NCI-H2227 treated with DMSO at 0.1 percent for 48 hours (cell line): ENCODE measurements around the gene HAGHL.

Source experiments
- DNase-seq: peaks from one replicate; lab custom pipeline; 2025; lab: John Stamatoyannopoulos, UW

Gene HAGHL

DNA sequence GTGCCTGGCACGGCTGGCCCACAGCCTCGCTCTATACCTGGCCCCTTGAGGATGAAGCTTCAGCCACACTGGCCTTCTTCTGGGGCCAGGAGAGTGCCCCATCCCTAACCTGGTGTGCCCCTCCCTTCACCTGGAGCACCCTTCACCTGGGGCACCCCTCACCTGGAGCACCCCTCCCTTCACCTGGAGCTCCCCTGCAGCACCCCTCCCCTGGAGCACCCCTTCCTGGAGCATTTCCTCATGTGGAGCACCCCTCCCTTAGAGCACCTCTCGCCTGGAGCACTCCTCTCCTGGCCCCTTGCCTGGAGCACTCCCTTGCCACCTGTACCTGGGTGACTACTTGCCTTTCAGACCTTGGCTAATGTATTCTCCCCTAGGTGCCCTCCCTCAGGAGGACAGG is 18.9 kb upstream of the HAGHL start:
- no peak for DNase-seq

DNA sequence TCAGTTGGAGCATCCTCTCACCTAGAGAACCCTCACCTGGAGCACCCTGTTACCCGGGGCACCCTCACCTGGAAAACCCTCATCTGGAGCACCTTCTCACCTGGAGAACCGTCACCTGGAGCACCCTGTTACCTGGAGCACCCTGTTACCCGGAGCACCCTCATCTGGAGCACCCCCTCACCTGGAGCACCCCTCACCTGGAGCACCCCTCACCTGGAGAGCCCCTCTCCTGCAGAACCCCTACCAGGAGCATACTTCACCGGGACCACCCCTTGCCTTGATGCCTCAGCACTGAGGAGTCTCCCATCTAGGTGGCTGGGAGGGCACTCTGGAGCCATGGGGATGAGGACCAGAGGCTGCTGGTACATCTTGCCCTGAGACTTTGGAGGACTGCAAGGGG is 17.9 kb upstream of the HAGHL start:
- no peak for DNase-seq

DNA sequence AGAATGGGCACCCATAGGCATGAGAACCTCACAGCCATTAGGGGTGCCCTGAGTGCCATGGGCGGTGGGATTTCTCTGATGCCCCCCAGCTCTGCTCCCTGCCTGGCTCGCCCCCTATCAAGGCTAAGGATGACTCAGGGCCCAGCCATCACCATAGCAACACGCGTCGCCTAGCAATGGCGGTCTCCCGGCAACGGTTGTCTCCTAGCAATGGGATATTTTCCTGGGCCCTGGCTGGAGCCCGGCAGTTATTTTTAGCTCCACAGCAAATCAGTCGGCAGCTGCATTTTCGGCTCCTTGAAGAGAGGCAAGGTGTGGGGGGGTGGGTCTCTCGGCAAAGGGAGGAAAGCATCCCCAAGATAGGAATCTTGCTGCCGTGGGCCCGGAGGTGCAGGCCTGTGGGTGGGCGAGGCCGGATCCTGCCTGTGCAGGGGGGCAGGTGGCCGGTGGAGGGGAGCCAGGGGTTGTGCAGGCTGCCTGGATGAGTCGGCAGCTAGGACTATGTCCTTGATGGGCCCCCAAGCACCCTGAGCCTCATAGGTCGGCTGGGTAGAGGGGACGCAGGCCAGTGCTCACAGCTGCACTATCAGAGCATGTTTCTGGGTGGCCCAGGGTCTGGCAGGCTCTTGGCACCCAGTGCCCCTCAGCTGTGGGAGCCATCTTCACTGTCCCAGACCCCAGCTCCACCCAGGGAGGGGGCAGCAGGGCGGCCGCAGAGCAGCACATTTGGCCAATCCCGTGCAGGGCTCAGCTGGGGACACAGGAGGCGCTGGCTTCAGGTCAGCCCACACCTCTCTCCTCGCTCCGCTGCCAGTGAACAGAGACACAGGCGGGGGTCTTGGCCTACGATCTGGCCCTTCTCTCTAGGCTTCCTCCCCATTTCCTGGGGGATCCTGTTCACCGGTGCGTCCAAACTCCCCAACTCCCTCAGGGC is 17.1 kb upstream of the HAGHL start:
- peak; percentile 94 for DNase-seq

DNA sequence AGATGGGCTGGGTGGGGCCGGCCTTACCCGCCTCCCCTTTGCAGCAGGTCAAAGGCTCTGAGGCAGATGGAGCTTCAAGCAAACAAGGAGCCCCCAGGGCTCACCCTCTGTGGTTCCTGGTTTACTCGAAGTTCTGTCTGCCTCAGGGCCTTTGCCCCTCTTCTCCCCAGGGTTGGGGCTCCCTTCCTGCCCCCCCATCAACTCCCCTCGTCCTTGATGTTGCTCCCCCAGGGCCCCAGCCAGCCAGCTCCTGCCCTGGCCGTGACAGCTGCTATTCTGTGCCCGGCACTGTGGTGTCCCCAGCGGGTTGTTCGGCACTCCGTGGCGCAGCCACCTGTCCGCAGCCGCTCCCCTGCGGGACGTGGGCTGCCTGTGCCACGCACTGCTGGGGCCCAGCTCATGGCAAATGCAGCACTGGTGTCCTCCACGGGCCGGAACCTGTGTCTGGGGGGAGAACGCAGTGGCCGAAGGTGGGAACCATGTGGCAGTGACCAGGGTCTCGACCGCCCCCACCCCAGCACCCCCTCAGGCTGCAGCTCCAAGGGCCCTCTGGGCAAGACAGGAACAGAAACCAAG is 16.3 kb upstream of the HAGHL start:
- DNase-seq, result no peak

DNA sequence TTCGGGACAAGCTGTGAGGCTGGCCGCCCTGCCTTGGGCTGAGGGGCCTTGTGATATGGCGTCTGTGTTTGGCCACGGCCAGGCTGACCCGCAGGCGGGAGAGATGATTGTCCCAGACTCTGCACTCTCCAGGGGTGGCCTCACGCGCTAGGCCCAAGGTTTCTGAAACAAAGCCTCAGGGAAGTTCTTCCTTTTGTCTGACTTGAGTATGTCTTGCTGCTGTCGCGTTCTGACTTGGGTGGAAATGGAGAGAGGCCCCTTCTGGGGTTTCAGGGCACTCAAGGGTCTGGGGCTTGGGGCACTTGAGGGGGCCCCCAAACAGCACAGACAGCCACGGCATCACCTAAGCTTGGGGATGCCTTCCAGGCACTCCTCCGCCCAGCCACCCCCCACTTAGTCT is 15.8 kb upstream of the HAGHL start:
- DNase-seq, result no peak

DNA sequence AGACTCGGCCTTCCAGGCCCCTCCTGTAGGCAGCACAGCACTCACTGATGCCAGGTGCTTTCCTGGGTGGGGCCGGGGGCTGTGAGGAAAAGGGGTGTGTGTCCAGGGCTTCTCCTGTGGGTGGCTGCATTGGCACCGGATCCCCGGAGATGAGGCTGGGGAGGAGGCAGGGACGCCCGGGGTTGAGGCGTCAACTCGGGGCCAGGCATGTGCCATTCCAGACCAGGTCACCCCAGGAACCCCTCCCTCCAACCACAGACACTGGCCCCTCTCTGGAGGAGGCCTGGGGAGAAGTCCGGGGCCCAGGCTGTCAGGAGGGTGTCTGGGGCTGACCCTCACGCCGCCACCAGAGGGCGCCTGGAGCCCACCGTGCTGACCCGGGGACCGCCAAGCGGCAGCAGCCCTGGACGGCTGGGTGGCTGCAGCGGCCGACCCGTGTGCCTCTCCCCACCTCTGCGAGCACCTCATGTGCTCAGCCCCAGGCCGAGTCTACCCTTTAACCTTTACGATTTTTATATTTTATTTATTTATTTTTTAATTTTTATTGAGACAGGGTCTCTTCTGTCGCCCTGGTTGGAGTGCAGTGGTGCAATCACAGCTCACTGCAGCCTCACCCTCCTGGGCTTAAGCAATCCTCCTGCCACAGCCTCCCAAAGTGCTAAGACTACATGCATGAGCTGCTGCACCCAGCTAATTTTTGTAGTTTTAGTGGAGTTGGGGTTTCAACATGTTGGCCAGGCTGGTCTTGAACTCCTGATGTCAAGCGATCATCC is 15.2 kb upstream of the HAGHL start:
- DNase-seq, result peak; percentile 49

DNA sequence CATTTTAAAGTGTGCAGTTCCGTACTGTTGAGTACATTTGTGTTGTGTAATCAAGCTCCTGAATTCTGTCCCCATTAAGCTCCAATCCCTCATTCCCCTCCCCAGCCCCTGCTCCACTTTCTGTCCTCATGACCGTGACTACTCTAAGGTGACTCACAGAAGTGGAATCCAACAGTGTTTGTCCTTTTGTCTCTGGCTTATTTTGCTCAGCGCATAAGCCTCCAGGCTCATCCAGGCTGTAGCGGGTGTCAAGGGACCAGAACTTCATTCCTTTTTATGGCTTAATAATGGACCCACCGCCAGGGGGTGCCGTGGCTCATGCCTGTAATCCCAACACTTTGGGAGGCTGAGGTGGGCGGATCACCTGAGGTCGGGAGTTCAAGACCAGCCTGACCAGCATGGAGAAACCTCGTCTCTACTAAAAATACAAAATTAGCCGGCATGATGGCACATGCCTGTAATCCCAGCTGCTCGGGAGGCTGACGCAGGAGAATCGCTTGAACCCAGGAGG is 14.1 kb upstream of the HAGHL start:
- peak; percentile 25 for DNase-seq

DNA sequence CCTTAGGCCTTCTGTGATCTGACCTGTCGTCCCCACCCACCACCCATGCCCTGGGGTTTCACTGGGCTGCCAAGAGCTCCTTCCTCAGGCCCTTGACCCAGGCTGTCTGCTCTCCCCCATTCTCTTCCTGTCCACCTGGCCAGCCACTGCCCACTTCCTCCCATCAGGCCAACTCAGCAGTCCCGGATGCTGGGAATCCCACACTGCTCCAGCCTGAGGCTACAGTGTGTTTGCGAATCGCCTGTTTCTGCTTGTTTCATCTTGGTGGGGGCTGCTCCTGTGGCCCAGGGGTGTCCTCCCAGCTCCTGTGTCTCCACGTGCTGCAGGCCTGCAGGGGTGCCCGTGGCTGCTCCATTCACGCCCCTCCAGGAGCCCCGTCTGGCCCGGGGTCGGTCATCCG is 12.8 kb upstream of the HAGHL start:
- DNase-seq, result no peak

DNA sequence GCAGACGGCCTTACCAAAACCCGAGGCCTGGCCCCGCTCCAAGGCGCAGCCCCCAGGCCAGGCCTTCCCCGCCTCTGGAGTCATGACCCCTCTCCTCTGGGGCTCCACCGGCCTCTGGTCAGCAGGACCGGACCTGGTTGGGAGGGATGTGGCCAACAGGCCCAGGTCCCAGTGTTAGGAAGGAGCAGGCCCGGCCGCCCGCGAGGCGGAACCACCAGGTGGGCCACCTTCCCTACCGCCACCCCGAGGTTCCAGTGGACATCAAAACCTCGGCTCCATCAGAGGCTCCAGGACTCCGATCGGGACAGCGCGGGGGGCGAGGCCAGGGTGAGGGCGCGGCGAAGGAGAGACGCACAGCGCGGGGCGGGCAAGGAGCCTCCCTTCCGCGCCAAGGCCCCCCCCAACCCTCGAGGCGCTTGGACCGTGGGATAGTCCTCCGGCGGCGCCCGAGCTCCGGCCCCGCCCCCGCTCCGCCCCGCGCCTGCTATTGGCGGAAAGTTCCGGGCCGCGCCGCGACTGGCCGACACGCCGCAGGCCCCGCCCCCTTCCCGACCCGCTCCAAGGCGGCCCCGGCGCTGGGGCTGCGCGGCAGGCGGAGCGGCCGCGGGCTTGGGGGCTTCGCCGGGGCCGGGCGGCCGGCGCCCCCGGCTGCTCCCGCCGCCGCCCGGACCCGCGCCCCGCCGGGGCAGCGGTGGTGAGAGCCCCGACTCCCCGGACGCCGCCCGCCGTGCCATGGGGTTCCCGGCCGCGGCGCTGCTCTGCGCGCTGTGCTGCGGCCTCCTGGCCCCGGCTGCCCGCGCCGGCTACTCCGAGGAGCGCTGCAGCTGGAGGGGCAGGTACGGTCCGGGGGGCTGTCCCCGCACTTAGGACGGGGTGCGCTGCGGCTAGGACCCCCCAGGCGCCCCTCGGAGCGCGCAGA is 12.1 kb upstream of the HAGHL start, which contains the start of gene METRN:
Gene METRN (plus strand): TSS at position 561 of the 919 bp plus-strand sequence. CDS start 172 bp downstream, at position 733.
- peak; percentile 92 for DNase-seq

DNA sequence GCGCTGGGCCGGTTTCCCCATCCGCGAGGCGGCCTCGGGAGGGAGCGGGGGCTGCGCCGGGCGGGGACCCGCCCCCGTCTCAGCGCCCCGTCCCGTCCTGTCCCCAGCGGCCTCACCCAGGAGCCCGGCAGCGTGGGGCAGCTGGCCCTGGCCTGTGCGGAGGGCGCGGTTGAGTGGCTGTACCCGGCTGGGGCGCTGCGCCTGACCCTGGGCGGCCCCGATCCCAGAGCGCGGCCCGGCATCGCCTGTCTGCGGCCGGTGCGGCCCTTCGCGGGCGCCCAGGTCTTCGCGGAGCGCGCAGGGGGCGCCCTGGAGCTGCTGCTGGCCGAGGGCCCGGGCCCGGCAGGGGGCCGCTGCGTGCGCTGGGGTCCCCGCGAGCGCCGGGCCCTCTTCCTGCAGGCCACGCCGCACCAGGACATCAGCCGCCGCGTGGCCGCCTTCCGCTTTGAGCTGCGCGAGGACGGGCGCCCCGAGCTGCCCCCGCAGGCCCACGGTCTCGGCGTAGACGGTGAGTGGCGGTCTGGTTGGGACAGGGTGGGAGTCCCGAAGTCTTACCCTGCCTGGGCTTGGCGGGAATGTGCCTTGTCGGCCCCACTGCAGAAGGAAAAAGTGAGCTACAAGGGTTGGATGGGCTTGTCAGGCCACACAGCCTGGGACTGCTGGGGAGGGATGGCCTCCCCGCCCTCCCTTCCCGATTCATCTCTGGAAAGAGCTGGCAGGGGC is 11.3 kb upstream of the HAGHL start:
- no peak for DNase-seq

DNA sequence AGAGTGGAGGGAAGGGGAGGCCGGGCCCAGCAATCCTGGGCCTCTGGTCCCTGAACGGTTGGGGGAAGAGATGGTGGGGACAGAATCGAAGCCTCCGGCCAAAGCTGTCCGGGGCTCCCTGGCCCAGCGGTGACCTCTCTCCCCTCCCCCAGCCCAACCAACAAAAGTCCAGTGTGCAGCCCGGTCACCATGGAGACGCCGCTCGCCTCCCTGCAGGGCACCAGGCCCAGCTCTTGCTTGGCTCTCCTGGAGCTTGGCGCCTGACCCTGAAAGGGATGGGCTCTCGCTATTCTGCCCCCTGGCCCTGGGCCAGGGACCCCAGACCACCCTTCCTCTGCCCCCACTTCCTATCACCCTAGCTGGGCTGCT is 10.7 kb upstream of the HAGHL start:
- DNase-seq, result no peak

DNA sequence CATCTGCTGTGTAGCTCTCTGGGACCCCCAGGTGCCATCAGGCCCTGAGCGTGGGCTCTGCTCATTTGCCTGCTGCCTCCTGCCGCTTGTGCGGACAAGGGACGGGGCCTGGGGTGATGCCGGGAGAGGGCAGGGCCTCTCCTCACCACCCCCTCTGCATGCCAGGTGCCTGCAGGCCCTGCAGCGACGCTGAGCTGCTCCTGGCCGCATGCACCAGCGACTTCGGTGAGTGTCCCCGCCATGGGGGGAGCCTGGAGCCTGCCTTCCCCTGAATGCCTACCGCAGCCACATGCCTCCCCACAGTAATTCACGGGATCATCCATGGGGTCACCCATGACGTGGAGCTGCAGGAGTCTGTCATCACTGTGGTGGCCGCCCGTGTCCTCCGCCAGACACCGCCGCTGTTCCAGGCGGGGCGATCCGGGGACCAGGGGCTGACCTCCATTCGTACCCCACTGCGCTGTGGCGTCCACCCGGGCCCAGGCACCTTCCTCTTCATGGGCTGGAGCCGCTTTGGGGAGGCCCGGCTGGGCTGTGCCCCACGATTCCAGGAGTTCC is 10.1 kb upstream of the HAGHL start:
- no peak for DNase-seq

DNA sequence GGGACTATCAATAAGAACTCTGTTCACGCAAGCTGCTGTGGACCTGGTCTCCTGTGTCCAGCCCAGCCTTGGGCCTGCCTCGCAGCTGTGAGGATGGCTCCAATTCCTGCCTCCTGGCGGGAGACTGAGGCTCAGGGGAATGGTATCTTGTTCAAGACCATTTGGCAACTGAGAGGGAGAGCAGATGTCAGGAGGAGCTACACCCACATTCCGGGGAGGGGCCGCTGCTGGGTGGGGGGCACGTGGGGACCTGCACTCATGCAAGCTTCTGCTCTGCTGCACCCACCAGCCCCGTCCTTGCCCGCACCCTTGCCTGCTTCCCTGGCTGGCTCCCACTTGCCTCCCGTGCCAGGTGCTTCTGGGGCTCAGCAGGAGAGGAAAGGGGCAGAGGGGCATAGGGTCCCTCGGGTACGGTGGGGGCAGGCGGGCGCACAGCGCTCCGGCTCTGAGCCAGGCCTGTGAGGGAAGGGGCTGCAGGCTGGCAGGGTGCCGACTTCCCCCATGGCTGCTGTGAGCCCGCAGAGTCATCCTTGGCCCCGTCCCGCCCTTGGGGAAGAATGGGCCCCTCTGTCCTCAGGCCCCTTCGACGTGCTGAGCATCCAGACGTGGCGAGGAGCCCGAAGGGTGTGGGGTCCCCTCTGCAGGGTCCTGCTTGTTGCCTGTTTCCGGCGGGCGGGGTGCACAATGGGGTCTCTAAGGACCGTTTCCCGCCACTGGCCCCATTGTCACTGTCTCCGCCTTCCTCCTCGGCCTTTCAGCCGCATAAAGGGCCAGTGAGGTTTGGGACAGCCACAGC is 9.3 kb upstream of the HAGHL start:
- no peak for DNase-seq

DNA sequence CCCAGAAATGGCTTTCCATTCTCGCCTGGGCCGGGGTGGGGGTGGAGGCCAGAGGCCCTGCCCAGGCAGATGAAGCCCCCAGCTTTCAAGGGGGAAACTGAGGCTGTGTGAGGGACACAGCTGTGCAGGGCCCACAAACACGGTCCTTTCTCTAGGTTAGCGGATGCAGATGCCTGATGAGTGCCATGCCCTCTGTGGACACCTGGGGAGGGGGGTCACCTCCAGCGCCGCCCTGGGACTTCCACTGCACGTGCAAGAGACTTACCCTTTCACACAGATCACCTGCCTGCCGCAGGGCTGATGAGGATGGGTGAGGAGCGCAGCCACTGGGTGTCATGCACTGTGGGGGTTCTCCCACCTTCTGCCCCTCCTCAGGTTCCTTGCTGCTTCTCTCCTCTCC is 8.5 kb upstream of the HAGHL start:
- DNase-seq, result no peak

DNA sequence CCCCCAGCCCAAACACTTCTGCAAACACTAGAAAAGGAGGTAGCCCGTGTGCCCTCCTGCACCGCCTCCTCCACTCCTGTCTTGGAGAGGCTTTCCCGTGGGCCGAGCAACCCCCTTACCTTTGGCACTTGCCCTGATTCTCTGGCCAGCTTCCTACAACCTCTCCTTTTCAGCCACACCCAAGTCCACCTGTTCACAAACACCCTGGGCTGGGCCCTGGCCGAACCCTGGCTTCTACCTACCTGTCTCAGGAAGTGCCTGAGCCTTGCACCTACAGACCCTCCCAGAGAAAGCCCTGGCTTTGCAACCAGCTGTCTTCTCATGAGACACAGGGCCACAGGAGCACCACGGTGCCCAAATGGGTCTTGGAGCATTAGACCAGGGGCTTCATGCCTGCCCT is 8.0 kb upstream of the HAGHL start:
- no peak for DNase-seq

DNA sequence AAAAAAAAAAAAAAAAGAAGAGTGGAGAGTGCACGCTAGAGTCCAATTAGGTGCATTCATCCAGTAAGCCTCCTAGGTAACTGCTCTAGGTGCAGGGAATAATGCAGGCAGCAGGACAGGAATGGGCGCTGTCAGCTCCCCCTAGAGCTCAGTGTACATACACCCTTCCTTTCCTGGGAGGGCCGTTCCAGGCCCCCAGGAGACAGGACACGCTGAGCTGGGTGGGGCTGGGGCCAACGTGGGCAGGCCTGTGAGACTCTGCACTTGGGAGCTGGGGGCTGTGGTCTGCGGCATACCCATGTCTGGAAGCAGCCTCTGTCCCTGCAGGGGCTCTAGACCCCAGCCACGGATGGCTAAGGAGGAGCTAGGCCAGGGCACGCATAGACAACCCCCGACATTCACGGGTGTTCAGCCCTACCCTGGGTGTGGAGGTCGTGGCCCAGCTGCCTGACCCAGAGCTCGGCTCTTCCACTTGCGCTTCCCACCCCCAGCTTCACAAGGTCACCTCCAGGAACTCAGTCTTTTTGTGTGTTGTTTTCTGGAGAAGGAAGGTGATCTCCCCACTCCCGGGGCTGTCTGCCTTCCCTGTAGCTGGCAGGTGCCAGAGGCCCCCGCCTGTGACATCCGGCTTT is 7.0 kb upstream of the HAGHL start:
- DNase-seq, result peak; percentile 26

DNA sequence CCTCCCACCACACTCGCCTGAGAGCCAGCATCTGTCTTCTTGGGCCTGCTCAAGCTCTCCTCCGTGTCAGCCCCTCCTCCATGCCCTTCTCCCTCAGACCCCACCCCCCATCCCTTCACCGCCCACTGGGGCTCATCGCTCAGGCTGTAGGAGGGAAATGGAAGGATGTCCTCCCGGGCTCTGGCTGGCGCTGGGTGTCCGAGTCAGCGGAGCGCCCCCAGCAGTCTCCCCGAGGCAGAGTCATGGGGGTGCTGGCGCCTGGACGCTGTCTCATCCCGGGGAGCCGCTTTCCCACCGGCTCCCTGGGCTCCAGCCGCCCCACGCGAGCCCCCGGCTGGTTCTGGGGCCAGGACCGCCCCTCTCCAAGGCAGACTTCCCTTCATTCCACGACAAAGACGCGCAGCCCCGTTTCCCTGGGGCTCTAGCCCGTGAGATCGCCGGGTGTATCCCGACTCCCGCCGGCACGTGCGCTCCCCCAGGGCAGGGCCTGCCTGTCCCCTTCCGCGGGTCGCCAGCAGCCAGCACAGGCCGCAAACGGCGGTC is 6.4 kb upstream of the HAGHL start:
- DNase-seq, result peak; percentile 87

DNA sequence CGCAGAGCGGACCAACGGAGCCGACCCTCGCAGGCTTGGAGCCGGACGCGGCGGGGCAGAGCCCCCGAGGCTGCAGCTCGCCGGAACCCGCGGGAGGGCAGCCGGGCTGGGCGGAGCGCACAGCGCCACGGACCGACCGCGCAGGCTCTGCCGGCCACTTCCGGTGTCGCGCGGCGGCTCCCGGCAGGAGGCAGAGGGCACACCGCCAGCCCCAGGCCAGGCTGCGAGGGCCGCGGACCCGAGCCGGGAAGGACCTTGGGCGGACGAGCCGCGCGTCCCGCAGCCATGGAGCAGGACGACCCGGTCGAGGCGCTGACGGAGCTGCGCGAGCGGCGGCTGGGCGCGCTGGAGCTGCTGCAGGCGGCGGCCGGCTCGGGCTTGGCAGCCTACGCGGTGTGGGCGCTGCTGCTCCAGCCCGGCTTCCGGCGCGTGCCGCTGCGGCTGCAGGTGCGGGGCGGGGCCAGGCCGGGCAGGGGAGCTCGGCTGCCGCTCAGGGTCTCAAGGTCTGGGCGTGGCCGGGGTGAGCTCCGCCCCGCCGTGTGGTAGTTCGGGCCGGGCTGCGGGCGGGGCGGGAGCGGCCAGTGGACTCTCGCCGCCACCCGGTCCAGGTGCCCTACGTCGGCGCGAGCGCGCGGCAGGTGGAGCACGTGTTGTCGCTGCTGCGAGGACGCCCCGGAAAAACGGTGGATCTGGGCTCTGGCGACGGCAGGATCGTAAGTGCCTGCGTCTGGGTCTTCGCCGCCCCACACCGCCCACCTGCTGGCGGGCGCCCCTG is 5.7 kb upstream of the HAGHL start, which contains the start of gene ANTKMT:
Gene ANTKMT (plus strand): TSS at position 157 of the 775 bp plus-strand sequence. CDS start 129 bp downstream, at position 286.
- DNase-seq, result peak; percentile 82
